ENCODE results near the gene TEX54.

DNA sequence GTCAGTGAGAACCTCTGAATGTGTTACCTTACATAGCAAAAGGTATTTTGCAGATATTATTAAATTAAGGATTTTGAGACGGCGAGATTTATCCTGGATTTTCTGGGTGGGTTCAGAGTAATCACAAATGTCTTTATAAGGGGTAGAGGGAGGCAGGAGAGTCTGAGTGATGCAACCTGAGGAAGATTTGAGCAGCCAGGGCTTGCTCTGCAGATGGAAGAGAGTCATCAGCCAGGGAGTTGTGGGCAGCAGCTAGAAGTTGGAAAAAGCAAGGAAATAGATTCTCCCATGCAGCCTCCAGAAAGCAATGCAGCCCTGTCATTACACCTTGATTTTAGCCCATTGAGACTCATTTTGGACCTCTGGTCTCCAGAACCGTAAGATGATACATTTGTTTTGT is 10.8 kb upstream of the TEX54 start:
- TF ChIP-seq CTCF (IDR thresholded peaks at IDR 0.05; ENCODE audit: low read length) (no peak), EZH2 (optimal IDR thresholded peaks at IDR 0.05; ENCODE audit: low read depth, low read length) (no peak)
